Transverse colon (tissue), 4 donors: ENCODE data around the gene NKPD1.

Experiments
- CTCF ChIP-seq, 5 experiments: fragments of 200-600 bp in 3 of 5; fragments of 450-650 bp in 2 of 5; sonication (generic) in 3 of 5; IDR thresholded peaks; 1 replicate in 2 of 5; 2 replicates in 3 of 5; pipeline ENCODE4 v1.5.1; 2016 to 2017; ENCODE audit warnings: antibody characterized with exemption in 5 of 5, inconsistent platforms in 3 of 5, mild to moderate bottlenecking in 2 of 5, moderate library complexity in 1 of 5
- EP300 ChIP-seq: sonication (generic); formaldehyde crosslinking; IDR thresholded peaks from one replicate; pipeline ENCODE4 v1.6.1; 2017; ENCODE audit warnings: antibody characterized with exemption, low read depth
- POLR2A ChIP-seq: fragments of 450-650 bp; IDR thresholded peaks from one replicate; pipeline ENCODE4 v1.6.1; 2016; ENCODE audit warnings: antibody characterized with exemption, mild to moderate bottlenecking, moderate library complexity
- POLR2AphosphoS5 ChIP-seq, 3 donors: sonication (generic); formaldehyde crosslinking; IDR thresholded peaks; one replicate each; pipeline ENCODE4 v1.6.1; 2016; ENCODE audit warnings: antibody characterized with exemption in 3 of 3

GRCh38 chr19:45145270-45146189 lies 15.3 kb downstream of the NKPD1 start:
- no peak for TF ChIP-seq POLR2A
- TF ChIP-seq CTCF (IDR thresholded peaks at IDR 0.05): no peak
- no peak for TF ChIP-seq POLR2AphosphoS5 (IDR thresholded peaks at IDR 0.05)
- no peak for TF ChIP-seq EP300
